Keratinocyte (primary cell): ENCODE data around the gene ZBTB18. TPM values are rescaled to one million over a fixed set of nuclear protein-coding genes. Genes with fewer than 3 reads are reported as not detected.

ENCODE experiments used
- DNase-seq: peaks from one replicate; pipeline ENCODE4 v3.0.0-alpha.2; 2011; ENCODE audit warnings: low read depth, missing footprints, low spot score
- FAIRE-seq: peaks from 2 replicates; lab custom pipeline; 2011; peaks lifted over from hg19 to GRCh38; lab: Jason Lieb, UNC
- H2AFZ ChIP-seq: 2 replicates; pipeline ENCODE4 v1.6.0; 2012; ENCODE audit warnings: low read length, control low read depth, inconsistent platforms; ENCODE audit not compliant: control insufficient read depth
- H3K27ac ChIP-seq: 2 replicates; pipeline ENCODE4 v1.5.1; 2011; ENCODE audit warnings: low read length; ENCODE audit not compliant: control insufficient read depth, insufficient read depth
- H3K27me3 ChIP-seq: 3 replicates; pipeline ENCODE4 v1.6.0; 2011; ENCODE audit warnings: low read length; ENCODE audit not compliant: control insufficient read depth, insufficient read depth; ENCODE audit errors: extremely low read depth
- H3K36me3 ChIP-seq, 2 experiments: 2 replicates in 1 of 2; 3 replicates in 1 of 2; pipeline ENCODE4 v1.5.1; 2011; ENCODE audit warnings: low read length in 2 of 2, mild to moderate bottlenecking in 1 of 2; ENCODE audit not compliant: control insufficient read depth in 2 of 2, insufficient read depth in 2 of 2; ENCODE audit errors: extremely low read depth in 1 of 2
- H3K4me1 ChIP-seq: 3 replicates; pipeline ENCODE4 v1.5.1; 2011; ENCODE audit warnings: low read length; ENCODE audit not compliant: control insufficient read depth, insufficient read depth; ENCODE audit errors: extremely low read depth
- H3K4me2 ChIP-seq: 3 replicates; pipeline ENCODE4 v1.6.0; 2011; ENCODE audit warnings: low read depth, low read length; ENCODE audit not compliant: control insufficient read depth, insufficient read depth; ENCODE audit errors: extremely low read depth
- H3K4me3 ChIP-seq, 3 experiments: fragments of 200-600 bp in 1 of 3; sonication (generic) in 1 of 3; 2 replicates in 2 of 3; 3 replicates in 1 of 3; pipeline ENCODE4 v1.5.1; 2011 to 2016; ENCODE audit warnings: low read length in 3 of 3, mild to moderate bottlenecking in 3 of 3, control low read depth in 2 of 3, inconsistent platforms in 1 of 3, low read depth in 1 of 3, mixed read lengths in 1 of 3, mixed run types in 1 of 3, moderate library complexity in 1 of 3; ENCODE audit not compliant: control insufficient read depth in 2 of 3, insufficient read depth in 2 of 3; ENCODE audit errors: extremely low read depth in 1 of 3
- H3K79me2 ChIP-seq: 2 replicates; pipeline ENCODE4 v1.6.0; 2012; ENCODE audit warnings: low read length; ENCODE audit not compliant: control insufficient read depth, insufficient read depth
- H3K9ac ChIP-seq: 3 replicates; pipeline ENCODE4 v1.6.0; 2011; ENCODE audit warnings: low read length; ENCODE audit not compliant: control insufficient read depth, insufficient read depth; ENCODE audit errors: extremely low read depth
- H3K9me1 ChIP-seq: 3 replicates; pipeline ENCODE4 v1.6.0; 2011; ENCODE audit warnings: low read length; ENCODE audit not compliant: control insufficient read depth, insufficient read depth; ENCODE audit errors: extremely low read depth
- H3K9me3 ChIP-seq: 2 replicates; pipeline ENCODE4 v1.5.1; 2012; ENCODE audit warnings: low read depth, low read length; ENCODE audit not compliant: control insufficient read depth
- H4K20me1 ChIP-seq: 3 replicates; pipeline ENCODE4 v1.6.0; 2011; ENCODE audit warnings: low read length; ENCODE audit not compliant: control insufficient read depth, insufficient read depth; ENCODE audit errors: extremely low read depth
- EZH2 ChIP-seq: IDR thresholded peaks from one replicate; pipeline ENCODE4 v1.6.1; 2012; ENCODE audit warnings: inconsistent platforms, mild to moderate bottlenecking, low read length, moderate library complexity
- dilution Hi-C: fragments of 300-500 bp; cut with MboI; formaldehyde crosslinking; loops from one replicate; pipeline ENCODE4 v1.7.0; 2020; ENCODE audit warnings: low sequenced_read_pairs; ENCODE audit not compliant: extremely low pct_ligation_motif_present
- polyA plus RNA-seq, 5 experiments: library from polyadenylated mRNA; depleted of rRNA in 3 of 5; stranded (reverse) in 3 of 5; stranded (forward) in 1 of 5; unstranded in 1 of 5; fragments of >200 nt; gene quantifications; 1 replicate in 1 of 5; 2 replicates in 3 of 5; 3 replicates in 1 of 5; pipeline versions ENCODE4 v1.2.1 to v1.2.3, GENCODE V29; 2011 to 2012; ENCODE audit warnings: missing spikeins in 2 of 5, low read depth in 1 of 5, low replicate concordance in 1 of 5
- TF ChIP-seq, protein P1 (sequence below), 3 experiments: IDR thresholded peaks in 1 of 3; conservative IDR thresholded peaks in 1 of 3; optimal IDR thresholded peaks in 1 of 3; 2 replicates in 2 of 3; 3 replicates in 1 of 3; pipeline versions ENCODE3 to v1.5.1; 2011; ENCODE audit warnings: low read length in 3 of 3, mild to moderate bottlenecking in 3 of 3, moderate library complexity in 2 of 3, control low read depth in 1 of 3, inconsistent platforms in 1 of 3; ENCODE audit not compliant: insufficient read depth in 2 of 3; ENCODE audit errors: extremely low read depth in 1 of 3

Gene ZBTB18
- polyA plus RNA-seq, 1 donor (not counting 4 experiments of a cell fraction or from before 2014, with no cell fraction given): 5.8 TPM

DNA sequence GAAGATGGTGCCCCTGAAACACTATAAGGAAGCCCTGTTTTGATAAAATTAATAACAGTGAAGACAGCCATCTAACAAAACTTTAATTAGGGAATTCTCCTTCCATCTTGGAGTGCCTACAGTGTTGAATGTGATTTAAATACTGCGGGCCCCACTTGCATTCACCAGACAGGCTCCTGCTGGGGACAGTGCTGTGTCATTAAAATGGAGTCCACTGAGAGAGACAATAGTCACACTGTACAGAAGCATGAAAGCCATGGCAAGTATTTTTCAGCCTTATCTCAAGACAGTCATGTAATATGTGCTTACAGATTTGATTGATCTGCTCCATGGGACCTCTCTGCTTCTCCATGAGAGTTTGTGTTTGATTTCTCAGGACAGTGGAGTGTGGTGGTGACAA, 29.7 kb upstream of the ZBTB18 start:
- dilution Hi-C loops: no loop called here
- Histone ChIP-seq H3K4me1 (no peaks in the 10 kb centered on the region), H2AFZ (no peak overlapping the region), H3K4me3 (no peak overlapping the region), H3K27me3 (no peaks in the 10 kb centered on the region), H4K20me1 (no peaks in the 10 kb centered on the region), H3K27ac (no peak overlapping the region), H3K4me2 (no peak overlapping the region), H3K9ac (no peak overlapping the region), H3K36me3 (no peaks in the 10 kb centered on the region), H3K79me2 (no peaks in the 10 kb centered on the region), H3K9me3 (no peaks in the 10 kb centered on the region), H3K9me1 (no peaks in the 10 kb centered on the region)
- DNase-seq (no peak), FAIRE-seq (no peak)
- TF ChIP-seq EZH2: no peak
- TF ChIP-seq, protein P1, sequence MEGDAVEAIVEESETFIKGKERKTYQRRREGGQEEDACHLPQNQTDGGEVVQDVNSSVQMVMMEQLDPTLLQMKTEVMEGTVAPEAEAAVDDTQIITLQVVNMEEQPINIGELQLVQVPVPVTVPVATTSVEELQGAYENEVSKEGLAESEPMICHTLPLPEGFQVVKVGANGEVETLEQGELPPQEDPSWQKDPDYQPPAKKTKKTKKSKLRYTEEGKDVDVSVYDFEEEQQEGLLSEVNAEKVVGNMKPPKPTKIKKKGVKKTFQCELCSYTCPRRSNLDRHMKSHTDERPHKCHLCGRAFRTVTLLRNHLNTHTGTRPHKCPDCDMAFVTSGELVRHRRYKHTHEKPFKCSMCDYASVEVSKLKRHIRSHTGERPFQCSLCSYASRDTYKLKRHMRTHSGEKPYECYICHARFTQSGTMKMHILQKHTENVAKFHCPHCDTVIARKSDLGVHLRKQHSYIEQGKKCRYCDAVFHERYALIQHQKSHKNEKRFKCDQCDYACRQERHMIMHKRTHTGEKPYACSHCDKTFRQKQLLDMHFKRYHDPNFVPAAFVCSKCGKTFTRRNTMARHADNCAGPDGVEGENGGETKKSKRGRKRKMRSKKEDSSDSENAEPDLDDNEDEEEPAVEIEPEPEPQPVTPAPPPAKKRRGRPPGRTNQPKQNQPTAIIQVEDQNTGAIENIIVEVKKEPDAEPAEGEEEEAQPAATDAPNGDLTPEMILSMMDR (optimal IDR thresholded peaks at IDR 0.05 in 1 of 3, IDR thresholded peaks at IDR 0.05 in 1 of 3, conservative IDR thresholded peaks at IDR 0.05 in 1 of 3; ENCODE audit: extremely low read depth in 1 of 3, insufficient read depth in 2 of 3, low read length in 3 of 3): no peak

- no peak for TF ChIP-seq EZH2
- TF ChIP-seq, protein P1 (optimal IDR thresholded peaks at IDR 0.05 in 1 of 3, IDR thresholded peaks at IDR 0.05 in 1 of 3, conservative IDR thresholded peaks at IDR 0.05 in 1 of 3; ENCODE audit: extremely low read depth in 1 of 3, insufficient read depth in 2 of 3, low read length in 3 of 3): no peak
- Histone ChIP-seq H3K36me3 (no peaks in the 10 kb centered on the region), H2AFZ (no peak overlapping the region), H4K20me1 (no peaks in the 10 kb centered on the region), H3K4me2 (no peak overlapping the region), H3K9me1 (no peaks in the 10 kb centered on the region), H3K9ac (no peak overlapping the region), H3K79me2 (no peaks in the 10 kb centered on the region), H3K4me1 (no peaks in the 10 kb centered on the region), H3K9me3 (no peaks in the 10 kb centered on the region), H3K27ac (no peak overlapping the region), H3K27me3 (no peaks in the 10 kb centered on the region), H3K4me3 (no peak overlapping the region)
- no peak for FAIRE-seq
- DNase-seq: no peak
- dilution Hi-C loops: no loop called here
These were observed 28.8 kb upstream of the ZBTB18 start for GRCh38 chr1:244022311-244022710.
